Vagina (tissue), 2 donors: ENCODE measurements around the gene DDX10. TPM values are rescaled to one million over a fixed set of nuclear protein-coding genes. Genes with fewer than 3 reads are reported as not detected.

Experiments used
- DNase-seq, 2 donors: peaks; one replicate each; pipeline ENCODE4 v3.0.0-alpha.2; 2017; ENCODE audit errors: extremely low spot score in 2 of 2
- H3K27ac ChIP-seq: fragments of 200-600 bp; sonication (generic); one replicate; pipeline ENCODE4 v1.5.1; 2019
- H3K27me3 ChIP-seq: fragments of 200-600 bp; sonication (generic); one replicate; pipeline ENCODE4 v1.5.1; 2019
- H3K36me3 ChIP-seq, 2 donors: fragments of 200-600 bp; sonication (generic); one replicate each; pipeline ENCODE4 v1.5.1; 2017 to 2019
- H3K4me1 ChIP-seq: fragments of 200-600 bp; sonication (generic); one replicate; pipeline ENCODE4 v1.5.1; 2019
- H3K4me3 ChIP-seq, 2 donors: fragments of 200-600 bp; sonication (generic); 1 replicate in 1 of 2; 2 replicates in 1 of 2; pipeline ENCODE4 v1.5.1; 2016 to 2019
- H3K9me3 ChIP-seq: fragments of 200-600 bp; sonication (generic); one replicate; pipeline ENCODE4 v1.5.1; 2019
- POLR2A ChIP-seq, 2 donors: fragments of 450-650 bp; IDR thresholded peaks; one replicate each; pipeline ENCODE4 v1.6.1; 2017; ENCODE audit warnings: antibody characterized with exemption in 2 of 2, mild to moderate bottlenecking in 2 of 2, moderate library complexity in 2 of 2
- POLR2AphosphoS5 ChIP-seq, 2 donors: sonication (generic); formaldehyde crosslinking; IDR thresholded peaks; one replicate each; pipeline ENCODE4 v1.9.0; 2017; ENCODE audit warnings: antibody characterized with exemption in 2 of 2, mild to moderate bottlenecking in 2 of 2, low read depth in 1 of 2; ENCODE audit not compliant: insufficient read depth in 1 of 2
- intact Hi-C: fragments of 100-400 bp; cut with DNase I; formaldehyde crosslinking; loops from one replicate; pipeline ENCODE4 v1.15.1; 2023
- total RNA-seq: library from RNA; depleted of rRNA; stranded (reverse); fragments of >200 nt; gene quantifications from one replicate; pipeline ENCODE4 v1.2.3, GENCODE V29; 2016
- TF ChIP-seq, protein P1 (sequence below), 3 experiments: fragments of 450-650 bp in 2 of 3; fragments of 200-600 bp in 1 of 3; sonication (generic) in 1 of 3; IDR thresholded peaks; one replicate each; pipeline ENCODE4 v1.5.1; 2017 to 2019; ENCODE audit warnings: antibody characterized with exemption in 3 of 3, mild to moderate bottlenecking in 2 of 3, moderate library complexity in 2 of 3

DDX10 gene
- total RNA-seq, 1 donor from 2014 or later, result 23.8 TPM

GRCh38 chr11:108654994-108655631 lies 9.8 kb upstream of the DDX10 start:
- Histone ChIP-seq H3K4me3 (no peak overlapping the region), H3K27ac (no peak overlapping the region), H3K4me1 (no peaks in the 10 kb centered on the region), H3K27me3 (no peaks in the 10 kb centered on the region), H3K9me3 (no peaks in the 10 kb centered on the region), H3K36me3 (no peaks in the 10 kb centered on the region)
- no peak for DNase-seq
- TF ChIP-seq POLR2A (IDR thresholded peaks at IDR 0.05), result no peak
- no peak for TF ChIP-seq POLR2AphosphoS5 (IDR thresholded peaks at IDR 0.05; ENCODE audit: insufficient read depth in 1 of 2, low read depth in 1 of 2)
- TF ChIP-seq, protein P1, sequence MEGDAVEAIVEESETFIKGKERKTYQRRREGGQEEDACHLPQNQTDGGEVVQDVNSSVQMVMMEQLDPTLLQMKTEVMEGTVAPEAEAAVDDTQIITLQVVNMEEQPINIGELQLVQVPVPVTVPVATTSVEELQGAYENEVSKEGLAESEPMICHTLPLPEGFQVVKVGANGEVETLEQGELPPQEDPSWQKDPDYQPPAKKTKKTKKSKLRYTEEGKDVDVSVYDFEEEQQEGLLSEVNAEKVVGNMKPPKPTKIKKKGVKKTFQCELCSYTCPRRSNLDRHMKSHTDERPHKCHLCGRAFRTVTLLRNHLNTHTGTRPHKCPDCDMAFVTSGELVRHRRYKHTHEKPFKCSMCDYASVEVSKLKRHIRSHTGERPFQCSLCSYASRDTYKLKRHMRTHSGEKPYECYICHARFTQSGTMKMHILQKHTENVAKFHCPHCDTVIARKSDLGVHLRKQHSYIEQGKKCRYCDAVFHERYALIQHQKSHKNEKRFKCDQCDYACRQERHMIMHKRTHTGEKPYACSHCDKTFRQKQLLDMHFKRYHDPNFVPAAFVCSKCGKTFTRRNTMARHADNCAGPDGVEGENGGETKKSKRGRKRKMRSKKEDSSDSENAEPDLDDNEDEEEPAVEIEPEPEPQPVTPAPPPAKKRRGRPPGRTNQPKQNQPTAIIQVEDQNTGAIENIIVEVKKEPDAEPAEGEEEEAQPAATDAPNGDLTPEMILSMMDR (IDR thresholded peaks at IDR 0.05), result no peak
- intact Hi-C loops, result no loop called here

DNA sequence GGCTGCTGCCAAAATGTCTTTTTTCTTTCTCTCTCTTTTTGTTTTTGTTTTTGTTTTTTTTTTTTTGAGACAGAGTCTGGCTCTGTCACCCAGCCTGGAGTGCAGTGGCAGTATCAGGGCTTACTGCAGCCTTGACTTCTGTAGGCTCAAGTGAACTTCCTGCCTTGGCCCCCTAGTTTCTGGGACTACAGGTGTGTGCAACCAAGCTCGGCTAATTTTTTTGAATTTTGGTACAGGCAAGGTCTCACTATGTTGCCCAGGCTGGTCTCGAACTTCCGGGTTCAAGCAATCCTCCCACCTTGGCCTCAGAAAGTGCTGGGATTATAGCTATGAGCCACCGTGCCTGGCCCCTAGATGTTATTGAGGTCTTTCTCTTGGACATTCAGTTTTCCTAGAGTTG lies 2.2 kb upstream of the DDX10 start:
- no peak overlapping the region for H3K4me3 ChIP-seq
- TF ChIP-seq POLR2A (IDR thresholded peaks at IDR 0.05) (no peak), POLR2AphosphoS5 (IDR thresholded peaks at IDR 0.05; ENCODE audit: insufficient read depth in 1 of 2, low read depth in 1 of 2) (no peak)
- TF ChIP-seq, protein P1 (IDR thresholded peaks at IDR 0.05), result no peak
- H3K27ac ChIP-seq, result no peak overlapping the region
- no peaks in the 10 kb centered on the region for H3K36me3 ChIP-seq
- peaks cover 27% of the 10 kb centered on the region for H3K4me1 ChIP-seq
- intact Hi-C loops, result no loop called here
- no peaks in the 10 kb centered on the region for H3K9me3 ChIP-seq
- H3K27me3 ChIP-seq, result no peaks in the 10 kb centered on the region
- no peak for DNase-seq

DNA sequence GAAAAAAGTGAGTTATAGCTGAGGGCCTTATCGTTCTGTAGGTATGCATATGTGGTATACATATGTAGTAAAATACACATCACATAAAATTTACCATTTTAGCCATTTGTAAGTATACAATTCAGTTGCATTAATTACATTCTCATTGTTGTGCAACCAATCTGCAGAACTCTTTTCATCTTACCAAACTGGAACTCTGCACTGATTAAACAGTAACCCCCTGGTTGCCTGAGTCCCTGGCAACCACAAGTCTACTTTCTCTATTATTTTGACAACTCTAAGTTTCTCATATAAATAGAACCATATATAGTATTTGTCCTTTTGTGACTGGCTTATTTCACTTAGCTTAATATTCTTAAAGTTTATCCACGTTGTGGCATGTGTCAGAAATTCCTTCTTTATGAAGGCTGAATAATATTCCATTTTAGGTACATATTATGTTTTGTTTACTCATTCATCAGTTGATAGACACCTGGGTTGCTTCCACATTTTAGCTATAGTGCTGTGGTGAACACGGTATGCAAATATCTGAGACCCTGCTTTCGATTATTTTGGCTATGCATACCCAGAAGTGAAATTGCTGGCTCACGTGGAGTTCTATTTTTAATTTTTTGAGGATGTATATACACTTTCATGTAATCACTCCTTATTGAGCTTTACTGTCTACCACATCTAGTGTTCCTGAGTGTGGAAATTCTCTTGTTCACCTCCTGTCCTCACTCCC lies 1.6 kb upstream of the DDX10 start:
- DNase-seq, result no peak
- H3K36me3 ChIP-seq, result no peaks in the 10 kb centered on the region
- H3K9me3 ChIP-seq, result no peaks in the 10 kb centered on the region
- intact Hi-C loops, result no loop called here
- no peak overlapping the region for H3K4me3 ChIP-seq
- no peaks in the 10 kb centered on the region for H3K27me3 ChIP-seq
- peaks cover 30% of the 10 kb centered on the region for H3K4me1 ChIP-seq
- no peak overlapping the region for H3K27ac ChIP-seq
- no peak for TF ChIP-seq POLR2A (IDR thresholded peaks at IDR 0.05)
- TF ChIP-seq POLR2AphosphoS5 (IDR thresholded peaks at IDR 0.05; ENCODE audit: insufficient read depth in 1 of 2, low read depth in 1 of 2), result no peak
- TF ChIP-seq, protein P1 (IDR thresholded peaks at IDR 0.05), result no peak

DNA sequence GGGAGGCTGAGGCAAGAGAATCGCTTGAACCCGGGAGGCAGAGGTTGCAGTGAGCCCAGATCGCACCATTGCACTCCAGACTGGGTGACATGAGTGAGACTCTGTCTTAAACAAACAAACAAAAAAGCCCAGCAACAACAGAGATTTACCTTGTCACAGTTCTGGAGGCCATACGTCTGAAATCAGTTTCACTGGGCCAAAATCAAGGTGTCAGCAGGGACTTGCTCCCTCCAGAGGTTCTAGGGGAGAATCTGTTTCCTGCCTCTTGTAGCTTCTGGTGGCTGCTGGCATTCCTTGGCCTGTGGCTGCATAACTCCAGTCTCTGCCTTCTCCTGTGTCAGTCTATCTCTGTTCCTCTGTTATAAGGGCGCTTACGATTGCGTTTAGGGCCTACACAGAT lies 1.5 kb downstream of the DDX10 start:
- no peak for DNase-seq
- H3K4me1 ChIP-seq, result peaks cover 30% of the 10 kb centered on the region
- no peak overlapping the region for H3K27ac ChIP-seq
- TF ChIP-seq, protein P1 (IDR thresholded peaks at IDR 0.05), result no peak
- TF ChIP-seq POLR2A (IDR thresholded peaks at IDR 0.05) (no peak), POLR2AphosphoS5 (IDR thresholded peaks at IDR 0.05; ENCODE audit: insufficient read depth in 1 of 2, low read depth in 1 of 2) (no peak)
- H3K9me3 ChIP-seq, result no peaks in the 10 kb centered on the region
- no peak overlapping the region for H3K4me3 ChIP-seq
- intact Hi-C loops, result no loop called here
- no peaks in the 10 kb centered on the region for H3K27me3 ChIP-seq
- H3K36me3 ChIP-seq, result no peaks in the 10 kb centered on the region

- H3K36me3 ChIP-seq, result no peaks in the 10 kb centered on the region
- H3K4me1 ChIP-seq, result peaks cover 30% of the 10 kb centered on the region
- no peak overlapping the region for H3K4me3 ChIP-seq
- no peaks in the 10 kb centered on the region for H3K27me3 ChIP-seq
- no peak for DNase-seq
- TF ChIP-seq, protein P1 (IDR thresholded peaks at IDR 0.05), result no peak
- TF ChIP-seq POLR2A (IDR thresholded peaks at IDR 0.05) (no peak), POLR2AphosphoS5 (IDR thresholded peaks at IDR 0.05; ENCODE audit: insufficient read depth in 1 of 2, low read depth in 1 of 2) (no peak)
- H3K9me3 ChIP-seq, result no peaks in the 10 kb centered on the region
- no peak overlapping the region for H3K27ac ChIP-seq
- intact Hi-C loops, result no loop called here
These were observed 4.4 kb downstream of the DDX10 start for GRCh38 chr11:108669286-108669685.
